AML-193 (cell line): Measurements from ENCODE around the gene SRXN1.
"Not testable (repeated sequence)": the region's sequence is repeated elsewhere in the genome, so short reads cannot be mapped to it uniquely, and the experiment has no call there.

Experiments used
- DNase-seq, 2 experiments: peaks; one replicate each; lab custom pipeline; 2025; lab: John Stamatoyannopoulos, UW

The SRXN1 gene

DNA sequence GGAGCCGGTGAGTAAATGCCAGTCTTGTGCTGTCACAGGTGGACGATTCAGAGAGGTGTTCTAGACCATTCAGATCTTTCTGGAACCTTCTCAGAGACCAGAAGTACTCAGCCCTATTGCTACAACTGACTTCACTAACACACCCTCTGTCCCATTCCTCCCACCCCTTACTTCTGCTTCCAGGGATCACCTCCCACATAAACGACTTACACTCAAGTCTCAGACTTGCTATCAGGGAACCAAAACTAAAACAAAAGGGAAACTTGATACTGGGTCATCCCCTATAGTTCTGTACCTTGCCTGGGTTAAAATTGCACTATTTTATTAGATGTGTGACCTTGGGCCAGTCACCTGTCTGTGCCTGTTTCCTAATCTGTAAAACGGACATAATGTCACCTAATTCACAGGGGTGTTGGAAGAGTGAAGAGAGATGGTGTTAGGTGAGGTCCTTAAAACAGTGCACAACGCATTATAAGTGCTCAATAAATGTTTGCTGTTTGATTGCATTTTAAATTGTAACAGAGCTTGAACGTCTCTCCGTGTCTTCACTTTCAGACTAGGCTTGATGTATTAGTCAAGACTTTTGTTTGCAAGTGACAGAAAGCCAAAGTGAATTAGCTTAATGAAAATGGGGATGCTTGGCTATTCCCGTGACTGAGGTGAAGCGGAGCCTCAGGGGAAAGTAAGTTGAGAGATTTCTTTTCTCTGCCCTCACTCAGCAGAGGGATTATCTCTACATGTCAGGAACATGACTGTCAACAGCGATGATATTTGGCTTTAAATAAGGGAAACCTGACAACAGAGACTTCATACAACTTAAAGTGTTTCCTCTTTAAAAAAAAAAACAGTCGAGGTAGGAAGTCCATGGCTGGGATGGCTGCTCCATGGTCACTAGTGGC is 3.0 kb upstream of the SRXN1 start:
- no peak for DNase-seq

- DNase-seq = no peak
Measured at GRCh38 chr20:654417-654750, 1.4 kb upstream of the SRXN1 start.

DNA sequence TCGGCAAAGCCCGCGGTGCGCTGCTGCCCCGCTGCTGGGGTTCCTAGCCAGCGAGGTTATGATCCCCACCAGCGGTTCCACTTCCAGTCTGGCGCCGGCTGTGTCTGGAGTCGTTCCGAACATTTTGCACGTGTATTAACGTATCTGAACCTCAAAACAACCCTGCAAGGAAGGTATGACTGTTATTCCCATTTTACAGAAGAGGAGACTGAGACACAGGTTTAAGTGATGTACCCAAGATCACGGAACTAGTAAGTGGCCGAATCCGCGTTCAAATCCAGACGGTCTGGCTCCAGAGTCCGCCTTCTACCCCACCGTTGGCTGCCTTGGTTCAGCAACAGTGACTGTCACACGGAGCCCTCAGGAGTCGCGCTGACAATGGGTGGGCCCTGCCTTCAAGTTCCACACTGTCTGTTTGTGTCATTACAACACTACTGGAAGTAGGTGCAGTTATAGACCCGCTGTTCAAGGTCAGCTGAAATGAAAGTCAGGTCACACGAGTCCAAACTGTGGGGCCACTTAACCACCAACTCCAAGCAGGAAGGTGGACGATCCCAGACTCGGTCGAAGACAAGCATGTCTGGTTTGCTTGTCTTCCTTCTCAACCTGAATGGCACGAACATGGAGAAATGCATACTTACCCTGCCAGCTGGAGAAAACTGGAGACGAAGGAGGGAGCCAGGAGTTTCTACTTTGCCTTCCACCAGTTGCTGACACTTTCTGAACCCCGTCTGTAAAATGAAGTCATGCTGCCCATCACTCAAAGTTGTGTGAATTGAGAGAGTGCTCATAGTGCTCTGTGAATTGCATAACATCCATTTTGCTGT is 803 bp upstream of the SRXN1 start:
- DNase-seq = no peak

DNA sequence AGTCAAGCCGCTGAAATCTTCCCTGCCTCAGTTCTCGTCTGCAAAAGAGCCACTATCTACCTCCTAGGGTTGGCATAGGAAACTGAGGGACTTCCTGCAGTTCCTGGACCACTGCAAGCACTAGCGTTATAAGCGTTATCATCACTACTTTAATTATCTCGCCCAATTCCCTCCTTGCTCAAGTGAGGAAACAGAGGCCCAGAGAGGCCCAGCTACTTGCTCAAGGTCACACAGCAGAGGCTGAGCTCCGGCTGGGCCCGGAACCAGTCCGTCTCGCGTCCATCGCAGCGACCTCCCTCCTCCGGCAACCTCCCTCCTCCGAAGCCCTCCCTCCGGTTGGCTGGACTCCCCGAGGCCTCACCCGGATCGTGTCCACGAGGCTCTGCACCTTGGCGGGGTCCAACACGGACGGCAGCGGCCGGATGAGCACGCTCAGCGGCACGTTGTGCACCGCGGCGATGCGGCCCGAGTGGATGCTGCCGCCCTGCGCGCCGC is 338 bp downstream of the SRXN1 start:
- no peak for DNase-seq

DNA sequence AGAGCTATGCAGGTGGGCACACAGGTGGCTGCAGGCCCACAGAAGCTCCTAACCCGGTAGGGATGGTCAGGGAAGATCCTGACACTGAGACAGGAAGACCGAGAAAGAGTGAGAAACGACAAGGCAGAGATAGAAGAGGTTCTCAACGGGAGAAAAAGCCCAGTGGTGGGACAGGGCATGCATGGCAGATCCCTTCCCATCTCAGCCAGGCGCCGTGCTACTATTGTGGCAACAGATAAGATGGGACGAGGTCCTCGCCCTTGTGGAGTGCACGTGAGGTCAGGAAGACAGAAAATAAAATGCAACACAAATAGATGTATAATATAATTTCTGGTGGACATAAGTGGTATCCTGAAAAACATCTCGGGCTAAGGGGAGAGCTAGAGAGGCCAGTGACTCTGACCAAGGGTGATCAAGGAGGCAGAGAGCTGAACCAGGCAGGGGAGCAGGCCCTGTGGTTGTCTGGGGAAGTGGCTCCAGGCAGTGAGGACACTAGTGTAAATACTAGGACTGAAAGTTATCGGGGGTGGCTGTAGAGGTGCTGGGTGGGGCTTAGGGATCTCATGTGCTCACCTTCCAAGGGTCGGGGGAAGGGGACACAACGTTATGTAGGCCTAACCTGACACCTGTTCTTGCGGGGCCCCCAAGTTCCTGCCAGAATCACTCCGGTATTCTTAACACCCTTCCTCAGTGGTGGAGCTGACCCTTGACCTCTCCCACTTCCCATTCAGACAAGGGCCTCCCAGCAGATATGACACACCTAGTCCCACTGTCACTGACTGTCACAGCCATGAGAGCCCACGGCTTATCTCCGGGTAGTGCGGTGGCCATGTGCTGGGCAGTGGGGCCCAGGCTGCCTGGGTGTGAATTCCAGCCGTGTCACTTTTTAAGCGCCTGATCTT is 1.0 kb downstream of the SRXN1 start:
- DNase-seq = no peak

GRCh38 chr20:650954-651353 is 2.0 kb downstream of the SRXN1 start:
- DNase-seq = no peak

DNA sequence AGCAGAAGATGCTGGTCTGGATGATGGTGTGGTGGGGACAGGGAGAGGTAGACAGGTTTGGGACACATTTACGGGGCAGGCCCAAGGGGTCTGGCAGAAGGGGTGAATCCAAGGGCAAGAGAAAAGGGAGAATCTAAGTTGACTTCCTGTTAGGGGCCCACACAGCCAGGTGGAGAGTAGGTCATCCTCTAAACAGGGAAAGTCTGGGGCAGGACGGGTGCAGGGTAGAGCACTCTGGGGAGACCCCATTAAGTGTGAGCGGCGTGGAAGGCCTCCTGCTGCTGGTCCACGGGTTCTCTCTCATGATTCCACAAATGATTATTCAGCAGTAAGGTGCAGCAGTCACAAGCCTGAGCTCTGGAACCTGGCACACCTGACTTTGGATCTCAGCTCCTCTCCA is 2.7 kb downstream of the SRXN1 start:
- DNase-seq = no peak

- no peak for DNase-seq
Measured at GRCh38 chr20:647479-648019, 5.5 kb downstream of the SRXN1 start.

GRCh38 chr20:646868-647233 is 6.1 kb downstream of the SRXN1 start:
- no peak for DNase-seq

- no peak for DNase-seq
Measured at GRCh38 chr20:646107-646867, 6.7 kb downstream of the SRXN1 start.

DNA sequence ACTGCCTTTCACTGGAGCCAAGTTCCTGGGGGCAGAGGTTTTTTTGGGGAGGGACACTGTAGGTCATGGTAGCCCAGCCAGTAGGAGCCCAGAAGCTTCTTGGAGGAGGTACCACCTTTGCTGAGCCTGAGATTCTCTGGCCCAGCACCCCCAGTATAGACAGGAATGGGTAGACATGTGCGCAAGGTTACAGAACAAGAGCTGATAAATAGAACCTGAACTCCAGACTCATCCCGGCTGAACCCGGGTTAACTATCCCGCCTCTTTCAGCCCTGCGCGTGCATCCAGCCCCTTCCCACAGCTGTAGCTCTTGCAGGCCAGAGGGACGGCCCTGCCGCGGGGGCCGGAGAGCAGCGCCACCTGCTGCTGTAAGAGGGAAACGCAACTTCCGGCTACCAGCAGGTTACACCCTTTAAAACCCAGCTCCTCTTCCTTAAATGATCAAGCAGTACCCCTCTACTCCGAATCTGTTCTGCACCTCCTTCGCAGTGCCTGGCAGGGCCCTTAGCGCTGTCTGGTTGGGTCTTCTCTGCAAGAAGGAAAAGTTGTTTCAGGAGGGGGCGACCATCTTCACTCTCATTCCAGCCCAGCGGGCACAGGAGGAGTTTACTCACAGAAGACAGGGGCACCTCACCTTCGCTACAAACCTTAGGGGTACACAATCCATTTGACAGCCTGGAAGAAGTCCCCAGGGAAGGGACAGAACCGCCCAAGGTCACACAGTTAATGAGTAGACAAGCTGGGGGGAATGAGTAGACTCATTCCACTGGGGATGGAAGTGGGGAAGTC is 7.5 kb downstream of the SRXN1 start:
- peak; percentile 50 to 56 for DNase-seq

DNA sequence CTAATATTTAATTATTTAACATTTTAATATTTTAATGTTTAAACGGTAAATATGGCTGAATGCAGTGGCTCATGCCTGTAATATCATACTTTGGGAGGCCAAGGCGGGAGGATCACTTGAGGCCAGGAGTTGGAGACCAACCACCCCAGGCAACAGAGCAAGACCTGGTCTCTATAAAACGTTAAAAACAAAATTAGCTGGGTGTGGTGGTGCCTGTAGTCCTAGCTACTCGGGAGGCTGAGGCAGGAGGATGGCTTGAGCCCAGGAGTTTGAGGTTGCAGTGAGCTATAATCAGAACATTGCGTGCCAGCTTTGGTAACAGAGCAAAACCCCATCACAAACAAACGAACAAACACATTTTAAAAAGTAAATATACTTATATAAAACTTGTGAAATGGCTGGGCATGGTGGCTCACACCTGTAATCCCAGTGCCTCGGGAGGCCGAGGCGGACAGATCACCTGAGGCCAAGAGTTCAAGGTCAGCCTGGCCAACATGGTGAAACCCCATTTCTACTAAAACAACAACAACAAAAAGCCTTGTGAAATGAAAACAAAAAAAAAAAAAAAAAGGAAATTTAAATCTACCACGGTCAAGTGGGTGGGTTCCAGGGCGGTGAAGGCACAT is 8.2 kb downstream of the SRXN1 start:
- no peak for DNase-seq

- DNase-seq = no peak
Measured at GRCh38 chr20:642398-643174, 10.4 kb downstream of the SRXN1 start.

DNA sequence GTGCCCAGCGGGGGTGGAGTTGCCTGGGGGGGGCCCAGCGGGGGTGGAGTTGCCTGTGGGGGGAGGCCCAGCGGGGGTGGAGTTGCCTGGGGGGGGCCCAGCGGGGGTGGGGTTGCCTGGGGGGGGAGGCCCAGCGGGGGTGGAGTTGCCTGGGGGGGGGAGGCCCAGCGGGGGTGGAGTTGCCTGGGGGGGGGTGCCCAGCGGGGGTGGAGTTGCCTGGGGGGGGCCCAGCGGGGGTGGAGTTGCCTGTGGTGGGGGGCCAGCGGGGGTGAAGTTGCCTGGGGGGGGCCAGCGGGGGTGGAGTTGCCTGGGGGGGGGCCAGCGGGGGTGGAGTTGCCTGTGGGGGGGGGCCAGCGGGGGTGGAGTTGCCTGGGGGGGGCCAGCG is 11.0 kb downstream of the SRXN1 start:
- DNase-seq = not testable (repeated sequence)

DNA sequence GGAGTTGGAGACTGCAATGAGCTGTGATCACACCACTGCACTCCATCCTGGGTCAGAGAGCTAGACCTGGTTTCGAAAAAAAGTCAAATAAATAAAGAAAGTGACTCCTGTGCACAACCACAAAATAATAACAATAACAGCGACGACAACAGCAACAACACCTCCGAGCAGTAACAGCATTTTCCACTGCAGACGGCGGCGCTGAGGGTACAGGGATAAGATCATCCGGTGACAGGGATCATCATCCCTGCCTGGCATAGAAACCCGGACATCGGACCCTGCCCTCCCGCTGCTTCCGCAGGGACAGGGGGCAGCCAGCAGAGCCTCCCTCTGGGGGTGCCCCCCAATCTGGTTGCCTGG is 11.5 kb downstream of the SRXN1 start:
- no peak for DNase-seq

DNA sequence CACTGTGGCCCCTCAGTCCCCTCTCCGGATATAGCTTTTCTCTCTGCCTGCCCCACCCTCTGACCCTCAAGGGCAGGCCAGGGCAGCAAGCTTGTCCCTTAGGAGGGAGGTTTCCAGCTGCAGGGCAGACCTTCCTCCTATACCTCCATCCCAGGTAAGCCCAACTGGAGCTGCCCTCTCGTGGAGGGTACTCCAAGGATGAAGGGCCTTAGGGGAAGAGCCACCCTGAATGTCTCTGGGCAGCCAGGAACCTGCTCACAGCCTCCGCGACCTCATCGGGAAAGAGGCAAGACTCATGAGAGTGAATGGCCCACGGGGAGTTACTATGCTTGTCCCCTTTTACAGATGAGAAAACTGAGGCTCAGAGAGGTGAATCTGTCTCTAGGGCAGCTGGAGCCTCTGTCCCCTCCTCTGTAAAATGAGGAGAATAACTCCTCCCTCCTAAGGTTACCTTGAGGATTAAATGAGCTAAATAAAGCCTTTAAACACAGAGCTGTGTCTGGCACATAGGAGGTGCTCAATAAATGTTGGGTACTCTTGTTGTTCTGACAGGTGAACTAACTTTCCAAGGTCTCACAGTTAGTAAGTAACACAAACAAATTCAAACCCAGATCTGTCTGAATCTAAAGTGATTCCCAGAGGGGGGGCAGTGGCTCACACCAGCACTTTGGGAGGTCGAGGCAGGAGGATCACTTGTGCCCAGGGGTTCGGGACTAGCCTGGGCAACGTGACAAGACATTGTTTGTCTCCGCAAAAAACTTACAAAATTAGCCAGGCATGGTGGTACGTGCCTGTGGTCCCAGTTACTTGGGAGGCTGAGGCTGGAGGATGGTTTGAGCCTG is 12.1 kb downstream of the SRXN1 start:
- DNase-seq = no peak

GRCh38 chr20:638579-638978 is 14.4 kb downstream of the SRXN1 start:
- no peak for DNase-seq

- no peak for DNase-seq
Measured at GRCh38 chr20:637559-637958, 15.4 kb downstream of the SRXN1 start.
